Endothelial cell (in vitro differentiated cells): ENCODE results near the gene WNT8B. TPM values are rescaled to one million over a fixed set of nuclear protein-coding genes. Genes with fewer than 3 reads are reported as not detected.

Source experiments
- DNase-seq: peaks from one replicate; pipeline ENCODE4 v3.0.0; 2021; ENCODE audit warnings: low spot score
- H3K27ac Mint-ChIP-seq: one replicate; pipeline ENCODE4 v1.8.0; 2021; ENCODE audit warnings: mixed read lengths, inconsistent platforms; ENCODE audit not compliant: unreplicated experiment
- H3K27me3 Mint-ChIP-seq: one replicate; pipeline ENCODE4 v1.8.0; 2021; ENCODE audit warnings: mild to moderate bottlenecking, moderate library complexity, mixed read lengths, inconsistent platforms; ENCODE audit not compliant: unreplicated experiment
- H3K36me3 Mint-ChIP-seq: one replicate; pipeline ENCODE4 v1.8.0; 2021; ENCODE audit warnings: mild to moderate bottlenecking, low read depth, mixed read lengths, inconsistent platforms; ENCODE audit not compliant: unreplicated experiment
- H3K4me1 Mint-ChIP-seq: one replicate; pipeline ENCODE4 v1.8.0; 2021; ENCODE audit warnings: mild to moderate bottlenecking, mixed read lengths, inconsistent platforms; ENCODE audit not compliant: unreplicated experiment
- H3K4me3 Mint-ChIP-seq: one replicate; pipeline ENCODE4 v1.8.0; 2021; ENCODE audit warnings: mild to moderate bottlenecking, mixed read lengths, inconsistent platforms; ENCODE audit not compliant: unreplicated experiment
- H3K9me3 Mint-ChIP-seq: one replicate; pipeline ENCODE4 v1.8.0; 2021; ENCODE audit warnings: mixed read lengths, inconsistent platforms; ENCODE audit not compliant: unreplicated experiment
- total RNA-seq: library from RNA; stranded (reverse); fragmentation: NEBNext Ultra II Directional; extraction: Animal tissue kit (Norgen Biotek cat#: 25700); gene quantifications from one replicate; pipeline ENCODE4 v1.2.1, GENCODE V29; 2021; ENCODE audit not compliant: unreplicated experiment
- TF ChIP-seq, protein P1 (sequence below): fragments of 200-600 bp; sonication (generic); IDR thresholded peaks from one replicate; pipeline ENCODE4 v1.5.0; 2021; ENCODE audit warnings: antibody characterized with exemption; ENCODE audit not compliant: unreplicated experiment

The WNT8B gene
- total RNA-seq, 1 donor from 2014 or later, result not detected

GRCh38 chr10:100498059-100498458, 35.2 kb downstream of the WNT8B start:
- TF ChIP-seq, protein P1, sequence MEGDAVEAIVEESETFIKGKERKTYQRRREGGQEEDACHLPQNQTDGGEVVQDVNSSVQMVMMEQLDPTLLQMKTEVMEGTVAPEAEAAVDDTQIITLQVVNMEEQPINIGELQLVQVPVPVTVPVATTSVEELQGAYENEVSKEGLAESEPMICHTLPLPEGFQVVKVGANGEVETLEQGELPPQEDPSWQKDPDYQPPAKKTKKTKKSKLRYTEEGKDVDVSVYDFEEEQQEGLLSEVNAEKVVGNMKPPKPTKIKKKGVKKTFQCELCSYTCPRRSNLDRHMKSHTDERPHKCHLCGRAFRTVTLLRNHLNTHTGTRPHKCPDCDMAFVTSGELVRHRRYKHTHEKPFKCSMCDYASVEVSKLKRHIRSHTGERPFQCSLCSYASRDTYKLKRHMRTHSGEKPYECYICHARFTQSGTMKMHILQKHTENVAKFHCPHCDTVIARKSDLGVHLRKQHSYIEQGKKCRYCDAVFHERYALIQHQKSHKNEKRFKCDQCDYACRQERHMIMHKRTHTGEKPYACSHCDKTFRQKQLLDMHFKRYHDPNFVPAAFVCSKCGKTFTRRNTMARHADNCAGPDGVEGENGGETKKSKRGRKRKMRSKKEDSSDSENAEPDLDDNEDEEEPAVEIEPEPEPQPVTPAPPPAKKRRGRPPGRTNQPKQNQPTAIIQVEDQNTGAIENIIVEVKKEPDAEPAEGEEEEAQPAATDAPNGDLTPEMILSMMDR, result no peak
- DNase-seq, result no peak
- Mint-ChIP-seq H3K4me1 (peaks cover 13% of the 10 kb centered on the region), H3K27ac (no peak overlapping the region), H3K27me3 (peaks cover 2% of the 10 kb centered on the region), H3K9me3 (no peaks in the 10 kb centered on the region), H3K36me3 (peaks cover 20% of the 10 kb centered on the region), H3K4me3 (no peak overlapping the region)

GRCh38 chr10:100501423-100501822, 38.6 kb downstream of the WNT8B start:
- TF ChIP-seq, protein P1, result no peak
- Mint-ChIP-seq H3K27ac (no peak overlapping the region), H3K9me3 (no peaks in the 10 kb centered on the region), H3K4me3 (no peak overlapping the region), H3K4me1 (peaks cover 13% of the 10 kb centered on the region), H3K36me3 (peaks cover 29% of the 10 kb centered on the region), H3K27me3 (peaks cover 2% of the 10 kb centered on the region)
- no peak for DNase-seq

- DNase-seq, result no peak
- no peak overlapping the region for H3K27ac Mint-ChIP-seq
- no peaks in the 10 kb centered on the region for H3K9me3 Mint-ChIP-seq
- H3K4me1 Mint-ChIP-seq, result peaks cover 13% of the 10 kb centered on the region
- H3K4me3 Mint-ChIP-seq, result no peak overlapping the region
- no peaks in the 10 kb centered on the region for H3K27me3 Mint-ChIP-seq
- TF ChIP-seq, protein P1, result no peak
- peaks cover 23% of the 10 kb centered on the region for H3K36me3 Mint-ChIP-seq
These were observed 40.2 kb downstream of the WNT8B start for GRCh38 chr10:100502926-100503494.

- H3K36me3 Mint-ChIP-seq, result peaks cover 23% of the 10 kb centered on the region
- H3K4me3 Mint-ChIP-seq, result no peak overlapping the region
- no peaks in the 10 kb centered on the region for H3K9me3 Mint-ChIP-seq
- peaks cover 13% of the 10 kb centered on the region for H3K4me1 Mint-ChIP-seq
- TF ChIP-seq, protein P1, result no peak
- H3K27ac Mint-ChIP-seq, result no peak overlapping the region
- no peak for DNase-seq
- H3K27me3 Mint-ChIP-seq, result no peaks in the 10 kb centered on the region
These were observed 41.3 kb downstream of the WNT8B start for GRCh38 chr10:100504096-100504495.

- DNase-seq, result no peak
- Mint-ChIP-seq H3K36me3 (peaks cover 23% of the 10 kb centered on the region), H3K27ac (no peak overlapping the region), H3K4me1 (peaks cover 13% of the 10 kb centered on the region), H3K9me3 (no peaks in the 10 kb centered on the region), H3K27me3 (no peaks in the 10 kb centered on the region), H3K4me3 (no peak overlapping the region)
- TF ChIP-seq, protein P1, result no peak
These were observed 42.4 kb downstream of the WNT8B start for GRCh38 chr10:100505164-100505563.
